Suprapubic skin (tissue), 4 donors: ENCODE data around the gene SLC10A3. TPM values are rescaled to one million over a fixed set of nuclear protein-coding genes. Genes with fewer than 3 reads are reported as not detected.
A peak's percentile ranks its signal among the peaks of the same experiment; 100 is the strongest.

ENCODE experiments used
- DNase-seq, 2 donors: peaks; one replicate each; pipeline ENCODE4 v3.0.0-alpha.2; 2019; ENCODE audit warnings: low spot score in 2 of 2
- H3K27ac ChIP-seq: fragments of 200-600 bp; sonication (generic); one replicate; pipeline ENCODE4 v1.5.1; 2019
- H3K27me3 ChIP-seq: fragments of 200-600 bp; sonication (generic); one replicate; pipeline ENCODE4 v1.5.1; 2019
- H3K36me3 ChIP-seq: fragments of 200-600 bp; sonication (generic); one replicate; pipeline ENCODE4 v1.5.1; 2019
- H3K4me1 ChIP-seq: fragments of 200-600 bp; sonication (generic); one replicate; pipeline ENCODE4 v1.5.1; 2019
- H3K4me3 ChIP-seq: fragments of 200-600 bp; sonication (generic); one replicate; pipeline ENCODE4 v1.5.1; 2019; ENCODE audit warnings: mild to moderate bottlenecking
- H3K9me3 ChIP-seq: fragments of 200-600 bp; sonication (generic); one replicate; pipeline ENCODE4 v1.5.1; 2019
- CTCF ChIP-seq, 2 donors: fragments of 200-600 bp in 1 of 2; fragments of 450-650 bp in 1 of 2; sonication (generic) in 1 of 2; IDR thresholded peaks; one replicate each; pipeline ENCODE4 v1.5.1; 2016 to 2019; ENCODE audit warnings: antibody characterized with exemption in 2 of 2, mild to moderate bottlenecking in 1 of 2, moderate library complexity in 1 of 2
- EP300 ChIP-seq: sonication (generic); formaldehyde crosslinking; IDR thresholded peaks from one replicate; pipeline ENCODE4 v1.6.1; 2017; ENCODE audit warnings: antibody characterized with exemption
- POLR2A ChIP-seq, 2 donors: fragments of 450-650 bp; IDR thresholded peaks; one replicate each; pipeline ENCODE4 v1.6.1; 2017; ENCODE audit warnings: antibody characterized with exemption in 2 of 2, mild to moderate bottlenecking in 2 of 2, moderate library complexity in 2 of 2
- POLR2AphosphoS5 ChIP-seq, 3 donors: sonication (generic); formaldehyde crosslinking; IDR thresholded peaks; one replicate each; pipeline ENCODE4 v1.6.1; 2017; ENCODE audit warnings: antibody characterized with exemption in 3 of 3
- WGBS: methylation state at CpG from one replicate; pipeline ENCODE4 v1.1.5; 2018; 5-methylcytosine and 5-hydroxymethylcytosine counted together
- total RNA-seq, 4 donors: library from RNA; depleted of rRNA; stranded (reverse); fragments of >200 nt; gene quantifications; one replicate each; pipeline ENCODE4 v1.1.0, GENCODE V29; 2016

SLC10A3 gene
- total RNA-seq: 10 to 100 TPM; 16.5 to 45.0 (median 38.8) TPM

- peaks cover 22% of the 10 kb centered on the region for H3K4me1 ChIP-seq
- DNase-seq: peak; percentile 92 to 94
- TF ChIP-seq POLR2AphosphoS5 (IDR thresholded peaks at IDR 0.05) (peak in 1 of 3 donors; percentile 40), CTCF (IDR thresholded peaks at IDR 0.05) (no peak), POLR2A (IDR thresholded peaks at IDR 0.05) (peak in 1 of 2 donors; percentile 7)
- H3K9me3 ChIP-seq: no peaks in the 10 kb centered on the region
- peak within 1 kb of the TSS; percentile 94 for H3K27ac ChIP-seq
- H3K4me3 ChIP-seq: peak within 1 kb of the TSS; percentile 71
- H3K36me3 ChIP-seq: no peaks in the 10 kb centered on the region
- 38% methylated on average over 9 of the region's 71 CpGs for WGBS
- no peaks in the 10 kb centered on the region for H3K27me3 ChIP-seq
Measured at GRCh38 chrX:154490414-154491083, at the start of gene SLC10A3. Gene SLC10A3 (minus strand): TSS chrX:154490629. CDS start chrX:154488940, 1,689 bp downstream.

GRCh38 chrX:154539077-154539476 is 48.6 kb upstream of the SLC10A3 start:
- no peak for TF ChIP-seq EP300
- TF ChIP-seq POLR2A (IDR thresholded peaks at IDR 0.05): no peak
- no peak for TF ChIP-seq POLR2AphosphoS5 (IDR thresholded peaks at IDR 0.05)
- no peak for TF ChIP-seq CTCF (IDR thresholded peaks at IDR 0.05)
- Histone ChIP-seq H3K4me1 (peaks cover 37% of the 10 kb centered on the region), H3K27me3 (no peaks in the 10 kb centered on the region), H3K9me3 (no peaks in the 10 kb centered on the region), H3K36me3 (no peaks in the 10 kb centered on the region), H3K27ac (no peak overlapping the region), H3K4me3 (no peak overlapping the region)
- no peak for DNase-seq
- 83% methylated on average over 8 of the region's 8 CpGs for WGBS

GRCh38 chrX:154535892-154536291 is 45.5 kb upstream of the SLC10A3 start:
- DNase-seq: no peak

GRCh38 chrX:154534526-154535322 is 44.3 kb upstream of the SLC10A3 start:
- 51% methylated on average over 17 of the region's 34 CpGs for WGBS
- Histone ChIP-seq H3K36me3 (peaks cover 14% of the 10 kb centered on the region), H3K27ac (no peak overlapping the region), H3K27me3 (no peaks in the 10 kb centered on the region), H3K9me3 (no peaks in the 10 kb centered on the region), H3K4me1 (peaks cover 7% of the 10 kb centered on the region), H3K4me3 (no peak overlapping the region)
- DNase-seq: peak; percentile 91 to 92
- TF ChIP-seq EP300 (no peak), CTCF (IDR thresholded peaks at IDR 0.05) (peak; percentile 92 to 100), POLR2A (IDR thresholded peaks at IDR 0.05) (no peak), POLR2AphosphoS5 (IDR thresholded peaks at IDR 0.05) (peak in 2 of 3 donors; percentile 61 to 69)

More at GRCh38 chrX:154535892-154536291, 45.5 kb upstream of the SLC10A3 start:
- no peak for TF ChIP-seq POLR2A (IDR thresholded peaks at IDR 0.05)
- TF ChIP-seq POLR2AphosphoS5 (IDR thresholded peaks at IDR 0.05): no peak
- TF ChIP-seq EP300: no peak
- TF ChIP-seq CTCF (IDR thresholded peaks at IDR 0.05): no peak
- Histone ChIP-seq H3K4me1 (peaks cover 11% of the 10 kb centered on the region), H3K9me3 (no peaks in the 10 kb centered on the region), H3K27ac (no peak overlapping the region), H3K36me3 (peaks cover 14% of the 10 kb centered on the region), H3K27me3 (no peaks in the 10 kb centered on the region), H3K4me3 (no peak overlapping the region)
- WGBS: 71% methylated on average over 7 of the region's 9 CpGs

- no peak overlapping the region for H3K27ac ChIP-seq
- H3K4me1 ChIP-seq: peaks cover 7% of the 10 kb centered on the region
- 93% methylated on average over 14 of the region's 23 CpGs for WGBS
- no peak for TF ChIP-seq CTCF (IDR thresholded peaks at IDR 0.05)
- no peak for TF ChIP-seq EP300
- TF ChIP-seq POLR2A (IDR thresholded peaks at IDR 0.05): no peak
- no peak for TF ChIP-seq POLR2AphosphoS5 (IDR thresholded peaks at IDR 0.05)
- no peak overlapping the region for H3K4me3 ChIP-seq
- DNase-seq: no peak
- peaks cover 14% of the 10 kb centered on the region for H3K36me3 ChIP-seq
- no peaks in the 10 kb centered on the region for H3K9me3 ChIP-seq
- no peaks in the 10 kb centered on the region for H3K27me3 ChIP-seq
Measured at GRCh38 chrX:154532690-154533089, 42.3 kb upstream of the SLC10A3 start.
